ENCODE results near the gene CLEC16A. TPM values are rescaled to one million over a fixed set of nuclear protein-coding genes. Genes with fewer than 3 reads are reported as not detected.

Gene CLEC16A
- polyA plus RNA-seq, 2 donors, result 9.0 to 12.5 TPM

GRCh38 chr16:11190588-11191560 is 246.5 kb downstream of the CLEC16A start:
- H3K36me3 ChIP-seq (ENCODE audit: control insufficient read depth in 2 of 2, insufficient read depth in 2 of 2, low read length in 1 of 2), result no peaks in the 10 kb centered on the region
- no peak overlapping the region for H3K27ac ChIP-seq (ENCODE audit: low read depth in 2 of 2, low read length in 1 of 2)
- H3K27me3 ChIP-seq (ENCODE audit: control insufficient read depth in 1 of 2, insufficient read depth in 2 of 2, low read length in 2 of 2), result no peaks in the 10 kb centered on the region
- H3K4me1 ChIP-seq (ENCODE audit: control insufficient read depth in 2 of 2, insufficient read depth in 2 of 2, low read length in 1 of 2), result peaks cover 0 to 7% of the 10 kb centered on the region in 2 donors
- H3K9me3 ChIP-seq (ENCODE audit: control insufficient read depth in 2 of 2, insufficient read depth in 1 of 2, low read depth in 1 of 2, low read length in 1 of 2), result no peaks in the 10 kb centered on the region
- no peak overlapping the region for H3K4me3 ChIP-seq (ENCODE audit: low read depth in 1 of 2, low read length in 2 of 2)
- 60 to 66% methylated on average over 15 of the region's 15 CpGs for whole genome bisulfite sequencing, 2 donors

- H3K27me3 ChIP-seq (ENCODE audit: control insufficient read depth in 1 of 2, insufficient read depth in 2 of 2, low read length in 2 of 2), result no peaks in the 10 kb centered on the region
- H3K36me3 ChIP-seq (ENCODE audit: control insufficient read depth in 2 of 2, insufficient read depth in 2 of 2, low read length in 1 of 2), result no peaks in the 10 kb centered on the region
- 70 to 75% methylated on average over 5 of the region's 5 CpGs for WGBS, 2 donors
- no peak overlapping the region for H3K27ac ChIP-seq (ENCODE audit: low read depth in 2 of 2, low read length in 1 of 2)
- H3K4me3 ChIP-seq (ENCODE audit: low read depth in 1 of 2, low read length in 2 of 2), result no peak overlapping the region
- no peaks in the 10 kb centered on the region for H3K9me3 ChIP-seq (ENCODE audit: control insufficient read depth in 2 of 2, insufficient read depth in 1 of 2, low read depth in 1 of 2, low read length in 1 of 2)
- H3K4me1 ChIP-seq (ENCODE audit: control insufficient read depth in 2 of 2, insufficient read depth in 2 of 2, low read length in 1 of 2), result peaks cover 0 to 7% of the 10 kb centered on the region in 2 donors
Measured at GRCh38 chr16:11191665-11192064, 247.3 kb downstream of the CLEC16A start.

GRCh38 chr16:11193494-11193893 is 249.1 kb downstream of the CLEC16A start:
- no peaks in the 10 kb centered on the region for H3K9me3 ChIP-seq (ENCODE audit: control insufficient read depth in 2 of 2, insufficient read depth in 1 of 2, low read depth in 1 of 2, low read length in 1 of 2)
- H3K27ac ChIP-seq (ENCODE audit: low read depth in 2 of 2, low read length in 1 of 2), result no peak overlapping the region
- H3K4me3 ChIP-seq (ENCODE audit: low read depth in 1 of 2, low read length in 2 of 2), result no peak overlapping the region
- no peaks in the 10 kb centered on the region for H3K27me3 ChIP-seq (ENCODE audit: control insufficient read depth in 1 of 2, insufficient read depth in 2 of 2, low read length in 2 of 2)
- H3K36me3 ChIP-seq (ENCODE audit: control insufficient read depth in 2 of 2, insufficient read depth in 2 of 2, low read length in 1 of 2), result no peaks in the 10 kb centered on the region
- H3K4me1 ChIP-seq (ENCODE audit: control insufficient read depth in 2 of 2, insufficient read depth in 2 of 2, low read length in 1 of 2), result peaks cover 0 to 7% of the 10 kb centered on the region in 2 donors

GRCh38 chr16:11194913-11195312 is 250.5 kb downstream of the CLEC16A start:
- H3K27me3 ChIP-seq (ENCODE audit: control insufficient read depth in 1 of 2, insufficient read depth in 2 of 2, low read length in 2 of 2), result no peaks in the 10 kb centered on the region
- no peaks in the 10 kb centered on the region for H3K9me3 ChIP-seq (ENCODE audit: control insufficient read depth in 2 of 2, insufficient read depth in 1 of 2, low read depth in 1 of 2, low read length in 1 of 2)
- no peak overlapping the region for H3K27ac ChIP-seq (ENCODE audit: low read depth in 2 of 2, low read length in 1 of 2)
- 72 to 80% methylated on average over 5 of the region's 5 CpGs for WGBS, 2 donors
- peaks cover 0 to 7% of the 10 kb centered on the region in 2 donors for H3K4me1 ChIP-seq (ENCODE audit: control insufficient read depth in 2 of 2, insufficient read depth in 2 of 2, low read length in 1 of 2)
- no peak overlapping the region for H3K4me3 ChIP-seq (ENCODE audit: low read depth in 1 of 2, low read length in 2 of 2)
- H3K36me3 ChIP-seq (ENCODE audit: control insufficient read depth in 2 of 2, insufficient read depth in 2 of 2, low read length in 1 of 2), result no peaks in the 10 kb centered on the region

GRCh38 chr16:11196286-11196828 is 252.0 kb downstream of the CLEC16A start:
- H3K27me3 ChIP-seq (ENCODE audit: control insufficient read depth in 1 of 2, insufficient read depth in 2 of 2, low read length in 2 of 2), result no peaks in the 10 kb centered on the region
- no peaks in the 10 kb centered on the region for H3K9me3 ChIP-seq (ENCODE audit: control insufficient read depth in 2 of 2, insufficient read depth in 1 of 2, low read depth in 1 of 2, low read length in 1 of 2)
- H3K27ac ChIP-seq (ENCODE audit: low read depth in 2 of 2, low read length in 1 of 2), result no peak overlapping the region
- no peak overlapping the region for H3K4me3 ChIP-seq (ENCODE audit: low read depth in 1 of 2, low read length in 2 of 2)
- 77 to 86% methylated on average over 3 of the region's 3 CpGs for WGBS, 2 donors
- H3K4me1 ChIP-seq (ENCODE audit: control insufficient read depth in 2 of 2, insufficient read depth in 2 of 2, low read length in 1 of 2), result peaks cover 0 to 7% of the 10 kb centered on the region in 2 donors
- H3K36me3 ChIP-seq (ENCODE audit: control insufficient read depth in 2 of 2, insufficient read depth in 2 of 2, low read length in 1 of 2), result no peaks in the 10 kb centered on the region

GRCh38 chr16:11198375-11198774 is 254.0 kb downstream of the CLEC16A start:
- WGBS, 2 donors, result 64 to 65% methylated on average over 5 of the region's 5 CpGs
- Histone ChIP-seq H3K4me1 (ENCODE audit: control insufficient read depth in 2 of 2, insufficient read depth in 2 of 2, low read length in 1 of 2) (peaks cover 0 to 7% of the 10 kb centered on the region in 2 donors), H3K27me3 (ENCODE audit: control insufficient read depth in 1 of 2, insufficient read depth in 2 of 2, low read length in 2 of 2) (no peaks in the 10 kb centered on the region), H3K36me3 (ENCODE audit: control insufficient read depth in 2 of 2, insufficient read depth in 2 of 2, low read length in 1 of 2) (no peaks in the 10 kb centered on the region), H3K4me3 (ENCODE audit: low read depth in 1 of 2, low read length in 2 of 2) (no peak overlapping the region), H3K9me3 (ENCODE audit: control insufficient read depth in 2 of 2, insufficient read depth in 1 of 2, low read depth in 1 of 2, low read length in 1 of 2) (no peaks in the 10 kb centered on the region), H3K27ac (ENCODE audit: low read depth in 2 of 2, low read length in 1 of 2) (no peak overlapping the region)

GRCh38 chr16:11198828-11199227 is 254.5 kb downstream of the CLEC16A start:
- Histone ChIP-seq H3K4me3 (ENCODE audit: low read depth in 1 of 2, low read length in 2 of 2) (no peak overlapping the region), H3K27me3 (ENCODE audit: control insufficient read depth in 1 of 2, insufficient read depth in 2 of 2, low read length in 2 of 2) (no peaks in the 10 kb centered on the region), H3K36me3 (ENCODE audit: control insufficient read depth in 2 of 2, insufficient read depth in 2 of 2, low read length in 1 of 2) (no peaks in the 10 kb centered on the region), H3K9me3 (ENCODE audit: control insufficient read depth in 2 of 2, insufficient read depth in 1 of 2, low read depth in 1 of 2, low read length in 1 of 2) (no peaks in the 10 kb centered on the region), H3K27ac (ENCODE audit: low read depth in 2 of 2, low read length in 1 of 2) (no peak overlapping the region), H3K4me1 (ENCODE audit: control insufficient read depth in 2 of 2, insufficient read depth in 2 of 2, low read length in 1 of 2) (peaks cover 0 to 7% of the 10 kb centered on the region in 2 donors)
- 41 to 46% methylated on average over 8 of the region's 8 CpGs for WGBS, 2 donors

GRCh38 chr16:11200592-11200991 is 256.2 kb downstream of the CLEC16A start:
- Histone ChIP-seq H3K27me3 (ENCODE audit: control insufficient read depth in 1 of 2, insufficient read depth in 2 of 2, low read length in 2 of 2) (no peaks in the 10 kb centered on the region), H3K9me3 (ENCODE audit: control insufficient read depth in 2 of 2, insufficient read depth in 1 of 2, low read depth in 1 of 2, low read length in 1 of 2) (no peaks in the 10 kb centered on the region), H3K36me3 (ENCODE audit: control insufficient read depth in 2 of 2, insufficient read depth in 2 of 2, low read length in 1 of 2) (no peaks in the 10 kb centered on the region), H3K4me3 (ENCODE audit: low read depth in 1 of 2, low read length in 2 of 2) (no peak overlapping the region), H3K27ac (ENCODE audit: low read depth in 2 of 2, low read length in 1 of 2) (no peak overlapping the region), H3K4me1 (ENCODE audit: control insufficient read depth in 2 of 2, insufficient read depth in 2 of 2, low read length in 1 of 2) (peaks cover 0 to 7% of the 10 kb centered on the region in 2 donors)
- WGBS, 2 donors, result 55 to 67% methylated on average over 10 of the region's 10 CpGs

GRCh38 chr16:11201498-11202259 is 257.3 kb downstream of the CLEC16A start:
- no peaks in the 10 kb centered on the region for H3K27me3 ChIP-seq (ENCODE audit: control insufficient read depth in 1 of 2, insufficient read depth in 2 of 2, low read length in 2 of 2)
- H3K9me3 ChIP-seq (ENCODE audit: control insufficient read depth in 2 of 2, insufficient read depth in 1 of 2, low read depth in 1 of 2, low read length in 1 of 2), result no peaks in the 10 kb centered on the region
- H3K4me3 ChIP-seq (ENCODE audit: low read depth in 1 of 2, low read length in 2 of 2), result no peak overlapping the region
- 34 to 44% methylated on average over 15 of the region's 15 CpGs for WGBS, 2 donors
- peaks cover 0 to 14% of the 10 kb centered on the region in 2 donors for H3K4me1 ChIP-seq (ENCODE audit: control insufficient read depth in 2 of 2, insufficient read depth in 2 of 2, low read length in 1 of 2)
- H3K36me3 ChIP-seq (ENCODE audit: control insufficient read depth in 2 of 2, insufficient read depth in 2 of 2, low read length in 1 of 2), result no peaks in the 10 kb centered on the region
- H3K27ac ChIP-seq (ENCODE audit: low read depth in 2 of 2, low read length in 1 of 2), result no peak overlapping the region
